ENCODE measurements around the gene EDAR.

- TF ChIP-seq CTCF (IDR thresholded peaks at IDR 0.05): no peak
- TF ChIP-seq EP300 (IDR thresholded peaks at IDR 0.05): no peak
These were observed 43.1 kb downstream of the EDAR start for GRCh38 chr2:108945969-108946368.

Data from upper lobe of left lung (tissue), 4 donors.